ENCODE data around the gene C5orf46.

GRCh38 chr5:147855774-147856069 is 50.6 kb downstream of the C5orf46 start:
- TF ChIP-seq POLR2A (IDR thresholded peaks at IDR 0.05) = no peak
- TF ChIP-seq CTCF (IDR thresholded peaks at IDR 0.05) = no peak
